A549 (cell line): ENCODE data around the gene SLC48A1.

Source experiments
- CBX2 ChIP-seq: fragments of 200-600 bp; sonication (generic); IDR thresholded peaks from 2 replicates; pipeline ENCODE4 v1.6.1; 2016; ENCODE audit warnings: low read depth, mild to moderate bottlenecking, borderline replicate concordance
- CHD2 ChIP-seq: fragments of 150-350 bp; IDR thresholded peaks from 2 replicates; pipeline ENCODE4 v1.6.1; 2014; ENCODE audit warnings: low read length; ENCODE audit not compliant: partially characterized antibody
- CTCF ChIP-seq: fragments of >200 bp; sonication (Bioruptor Twin); formaldehyde crosslinking; IDR thresholded peaks from 3 replicates; pipeline ENCODE4 v1.5.1; 2016
- EP300 ChIP-seq, 2 experiments: fragments of >200 bp; sonication (Bioruptor Twin); formaldehyde crosslinking; IDR thresholded peaks; 2 replicates in 1 of 2; 3 replicates in 1 of 2; pipeline ENCODE4 v1.6.1; 2016 to 2017
- HDAC2 ChIP-seq: fragments of 200-600 bp; sonication (generic); IDR thresholded peaks from 2 replicates; pipeline ENCODE4 v1.6.1; 2016
- RAD21 ChIP-seq, 2 experiments: fragments of >200 bp in 1 of 2; sonication (Bioruptor Twin) in 1 of 2; formaldehyde crosslinking in 1 of 2; IDR thresholded peaks in 1 of 2; conservative IDR thresholded peaks in 1 of 2; 2 replicates in 1 of 2; 3 replicates in 1 of 2; pipeline ENCODE4 v1.6.1; 2012 to 2018; ENCODE audit warnings: inconsistent platforms in 1 of 2

- TF ChIP-seq HDAC2: no peak
- no peak for TF ChIP-seq RAD21 (conservative IDR thresholded peaks at IDR 0.05 in 1 of 2, IDR thresholded peaks at IDR 0.05 in 1 of 2)
- TF ChIP-seq CHD2: no peak
- TF ChIP-seq CTCF: no peak
- no peak for TF ChIP-seq EP300 (IDR thresholded peaks at IDR 0.05)
- TF ChIP-seq CBX2: no peak
These were observed 33.7 kb upstream of the SLC48A1 start for GRCh38 chr12:47739297-47739696.
